SK-N-SH (cell line): ENCODE data around the gene TUBA4A. TPM values are rescaled to one million over a fixed set of nuclear protein-coding genes. Genes with fewer than 3 reads are reported as not detected.

Experiments
- CTCF ChIA-PET: fragments of 300-600, 350-600 bp; formaldehyde crosslinking; extraction: SDS; loops from one replicate; lab custom pipeline; 2021; lab: Yijun Ruan, JAX
- POLR2A ChIA-PET: fragments of 350-600 bp; sonication (Branson Sonifier 250); formaldehyde crosslinking; extraction: SDS; loops from one replicate; lab custom pipeline; 2020; ENCODE audit warnings: antibody characterized with exemption, inconsistent platforms; lab: Yijun Ruan, JAX
- DNase-seq: peaks from one replicate; pipeline ENCODE4 v3.0.0; 2012
- H2AFZ ChIP-seq: fragments of 200-600 bp; sonication (generic); 2 replicates; pipeline ENCODE4 v1.8.1; 2016; ENCODE audit warnings: antibody characterized with exemption, mild to moderate bottlenecking, low read depth
- H3F3A ChIP-seq: fragments of 200-600 bp; sonication (generic); replicated peaks from 2 replicates; pipeline ENCODE3; 2016; ENCODE audit warnings: antibody characterized with exemption, mild to moderate bottlenecking; ENCODE audit not compliant: insufficient read depth
- H3K27ac ChIP-seq, 2 experiments: fragments of 200-500 bp in 1 of 2; fragments of 200-600 bp in 1 of 2; sonication (Bioruptor generic) in 1 of 2; sonication (generic), shearing (Covaris generic) in 1 of 2; 2 replicates each; pipeline versions ENCODE4 v1.5.1 to v1.6.1; 2014 to 2016; ENCODE audit warnings: low read depth in 2 of 2, inconsistent platforms in 1 of 2, low read length in 1 of 2, mild to moderate bottlenecking in 1 of 2, mixed read lengths in 1 of 2
- H3K27me3 ChIP-seq: fragments of 200-600 bp; sonication (generic), shearing (Covaris generic); 2 replicates; pipeline ENCODE4 v1.6.1; 2016; ENCODE audit warnings: mixed run types; ENCODE audit not compliant: insufficient read depth
- H3K36me3 ChIP-seq, 2 experiments: fragments of 200-500 bp in 1 of 2; fragments of 200-600 bp in 1 of 2; sonication (Bioruptor generic) in 1 of 2; sonication (generic) in 1 of 2; replicated peaks in 1 of 2; 2 replicates each; pipeline versions ENCODE3 to v1.5.1; 2014 to 2016; ENCODE audit warnings: low read length in 1 of 2, mild to moderate bottlenecking in 1 of 2; ENCODE audit not compliant: insufficient read depth in 2 of 2, control insufficient read depth in 1 of 2
- H3K4me1 ChIP-seq, 2 experiments: fragments of 200-500 bp in 1 of 2; fragments of 200-600 bp in 1 of 2; sonication (Bioruptor generic) in 1 of 2; sonication (generic), shearing (Covaris generic) in 1 of 2; 2 replicates each; pipeline versions ENCODE4 v1.5.1 to v1.6.1; 2014 to 2016; ENCODE audit warnings: low read depth in 1 of 2, low read length in 1 of 2, mixed run types in 1 of 2; ENCODE audit not compliant: insufficient read depth in 2 of 2, control insufficient read depth in 1 of 2
- H3K4me2 ChIP-seq: fragments of 200-600 bp; sonication (generic), shearing (Covaris generic); 2 replicates; pipeline ENCODE4 v1.6.1; 2017; ENCODE audit warnings: mixed run types
- H3K4me3 ChIP-seq, 2 experiments: fragments of 200-500 bp in 1 of 2; fragments of 200-600 bp in 1 of 2; sonication (Bioruptor generic) in 1 of 2; sonication (generic), shearing (Covaris generic) in 1 of 2; 2 replicates each; pipeline versions ENCODE4 v1.5.1 to v1.8.1; 2014 to 2016; ENCODE audit warnings: low read depth in 2 of 2, inconsistent platforms in 1 of 2, low read length in 1 of 2, mild to moderate bottlenecking in 1 of 2, mixed read lengths in 1 of 2, moderate library complexity in 1 of 2
- H3K79me2 ChIP-seq: fragments of 200-600 bp; sonication (generic); 2 replicates; pipeline ENCODE4 v1.8.1; 2017; ENCODE audit warnings: mild to moderate bottlenecking; ENCODE audit not compliant: insufficient read depth
- H3K9ac ChIP-seq: fragments of 200-600 bp; sonication (generic); 2 replicates; pipeline ENCODE4 v1.6.1; 2017; ENCODE audit warnings: mixed run types
- H3K9me2 ChIP-seq: fragments of 200-600 bp; sonication (generic); 2 replicates; pipeline ENCODE4 v1.6.1; 2017; ENCODE audit warnings: mixed run types
- H3K9me3 ChIP-seq: fragments of 200-600 bp; sonication (generic); 2 replicates; pipeline ENCODE4 v1.6.1; 2017; ENCODE audit warnings: mixed run types, mild to moderate bottlenecking, moderate library complexity
- H4K20me1 ChIP-seq: fragments of 200-600 bp; sonication (generic); 2 replicates; pipeline ENCODE4 v1.6.1; 2017; ENCODE audit warnings: mild to moderate bottlenecking, mixed run types; ENCODE audit not compliant: insufficient read depth
- ELF1 ChIP-seq: IDR thresholded peaks from 2 replicates; pipeline ENCODE4 v1.4.0; 2012
- GABPA ChIP-seq: IDR thresholded peaks from 2 replicates; pipeline ENCODE4 v1.4.0; 2012; ENCODE audit warnings: low read depth, mild to moderate bottlenecking
- GATA2 ChIP-seq: sonication (generic); formaldehyde crosslinking; IDR thresholded peaks from 2 replicates; pipeline ENCODE4 v1.5.0; 2020; ENCODE audit warnings: mild to moderate bottlenecking, missing genetic modification reagents
- NRF1 ChIP-seq: IDR thresholded peaks from 2 replicates; pipeline ENCODE4 v1.6.1; 2012; ENCODE audit warnings: low read depth, mild to moderate bottlenecking, low read length
- POLR2AphosphoS5 ChIP-seq: IDR thresholded peaks from 2 replicates; pipeline ENCODE4 v1.6.1; 2012; ENCODE audit warnings: low read depth, low read length
- RFX5 ChIP-seq: IDR thresholded peaks from 2 replicates; pipeline ENCODE4 v1.6.1; 2012; ENCODE audit warnings: mild to moderate bottlenecking, improper control_type of control experiment, low read length
- RXRA ChIP-seq: IDR thresholded peaks from 2 replicates; pipeline ENCODE4 v1.4.0; 2012; ENCODE audit warnings: low read depth, mild to moderate bottlenecking, borderline replicate concordance
- SIN3A ChIP-seq: IDR thresholded peaks from 2 replicates; pipeline ENCODE4 v1.6.1; 2012; ENCODE audit warnings: low read depth, mild to moderate bottlenecking, low read length, moderate library complexity, borderline replicate concordance
- TEAD4 ChIP-seq: IDR thresholded peaks from 2 replicates; pipeline ENCODE4 v1.4.0; 2012; ENCODE audit warnings: mild to moderate bottlenecking, borderline replicate concordance; ENCODE audit not compliant: insufficient read depth
- YY1 ChIP-seq: IDR thresholded peaks from 2 replicates; pipeline ENCODE4 v1.4.0; 2012; ENCODE audit warnings: low read depth, mild to moderate bottlenecking
- WGBS: methylation state at CpG from one replicate; pipeline ENCODE4 v1.1.6; 2017; ENCODE audit warnings: low lambda C conversion rate; 5-methylcytosine and 5-hydroxymethylcytosine counted together
- polyA plus RNA-seq, 3 experiments: library from polyadenylated mRNA; depleted of rRNA; stranded (reverse); fragments of >200 nt; gene quantifications; 2 replicates each; pipeline ENCODE4 v1.2.3, GENCODE V29; 2012
- TF ChIP-seq, protein P1 (sequence below): IDR thresholded peaks from 2 replicates; pipeline ENCODE4 v1.4.0; 2012; ENCODE audit warnings: low read depth, borderline replicate concordance
- TF ChIP-seq, protein P2 (sequence below): IDR thresholded peaks from 2 replicates; pipeline ENCODE4 v1.4.0; 2012; ENCODE audit warnings: low read depth
- TF ChIP-seq, protein P3 (sequence below): fragments of 200-600 bp; sonication (generic); IDR thresholded peaks from 2 replicates; pipeline ENCODE4 v1.6.1; 2017; ENCODE audit warnings: antibody characterized with exemption, mild to moderate bottlenecking, moderate library complexity
- TF ChIP-seq, protein P4 (sequence below): IDR thresholded peaks from 2 replicates; pipeline ENCODE4 v1.4.0; 2012; ENCODE audit warnings: low read depth, borderline replicate concordance
- TF ChIP-seq, protein P5 (sequence below): fragments of 150-350 bp; IDR thresholded peaks from 2 replicates; pipeline ENCODE4 v1.6.1; 2016; ENCODE audit warnings: mild to moderate bottlenecking, low read depth, low read length
- TF ChIP-seq, protein P6 (sequence below): IDR thresholded peaks from 2 replicates; pipeline ENCODE4; 2012

The TUBA4A gene
- polyA plus RNA-seq, 1 of the 3 experiments (the other 2 are of a cell fraction): 6.2 TPM

DNA sequence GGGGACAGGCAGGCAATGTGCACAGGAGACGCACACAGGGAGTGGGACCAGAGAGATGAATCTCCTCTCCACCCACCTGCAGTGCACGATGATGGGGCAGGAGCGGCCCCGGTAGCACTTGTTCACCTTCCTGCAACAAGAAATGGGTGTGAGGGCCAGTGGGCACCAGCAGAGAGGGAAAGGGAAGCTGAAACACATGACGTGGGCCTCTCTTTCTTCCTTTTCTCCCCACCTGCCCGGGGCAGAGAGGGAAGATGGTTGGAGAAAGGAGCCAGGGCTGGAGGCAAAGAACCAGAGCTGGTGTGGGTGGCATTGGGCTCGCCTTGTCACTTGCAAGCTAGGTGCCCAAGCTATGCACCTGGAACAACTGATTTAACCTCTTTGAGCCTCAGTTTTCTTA lies 37.7 kb upstream of the TUBA4A start:
- ChIA-PET CTCF (interaction anchor here (0.7 to 9.0 kb wide), 7 partner anchors 9 to 132 kb away, joined by 3 to 312 read pairs (median 6); partner anchors contain the start of genes CNPPD1, DNAJB2, NHEJ1 and SLC23A3), POLR2A (interaction anchor here (0.6 to 1.1 kb wide), 2 partner anchors 12 to 52 kb away, joined by 3 to 5 read pairs; partner anchors contain the start of gene DNAJB2)
- TF ChIP-seq YY1 (no peak), NRF1 (no peak), ELF1 (no peak), RFX5 (no peak), RXRA (no peak), POLR2AphosphoS5 (no peak), SIN3A (no peak), GABPA (no peak), GATA2 (CRISPR knock-in tag) (no peak), TEAD4 (no peak)
- TF ChIP-seq, protein P1, sequence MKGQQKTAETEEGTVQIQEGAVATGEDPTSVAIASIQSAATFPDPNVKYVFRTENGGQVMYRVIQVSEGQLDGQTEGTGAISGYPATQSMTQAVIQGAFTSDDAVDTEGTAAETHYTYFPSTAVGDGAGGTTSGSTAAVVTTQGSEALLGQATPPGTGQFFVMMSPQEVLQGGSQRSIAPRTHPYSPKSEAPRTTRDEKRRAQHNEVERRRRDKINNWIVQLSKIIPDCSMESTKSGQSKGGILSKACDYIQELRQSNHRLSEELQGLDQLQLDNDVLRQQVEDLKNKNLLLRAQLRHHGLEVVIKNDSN: no peak
- TF ChIP-seq, protein P2, sequence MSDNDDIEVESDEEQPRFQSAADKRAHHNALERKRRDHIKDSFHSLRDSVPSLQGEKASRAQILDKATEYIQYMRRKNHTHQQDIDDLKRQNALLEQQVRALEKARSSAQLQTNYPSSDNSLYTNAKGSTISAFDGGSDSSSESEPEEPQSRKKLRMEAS: no peak
- TF ChIP-seq, protein P3, sequence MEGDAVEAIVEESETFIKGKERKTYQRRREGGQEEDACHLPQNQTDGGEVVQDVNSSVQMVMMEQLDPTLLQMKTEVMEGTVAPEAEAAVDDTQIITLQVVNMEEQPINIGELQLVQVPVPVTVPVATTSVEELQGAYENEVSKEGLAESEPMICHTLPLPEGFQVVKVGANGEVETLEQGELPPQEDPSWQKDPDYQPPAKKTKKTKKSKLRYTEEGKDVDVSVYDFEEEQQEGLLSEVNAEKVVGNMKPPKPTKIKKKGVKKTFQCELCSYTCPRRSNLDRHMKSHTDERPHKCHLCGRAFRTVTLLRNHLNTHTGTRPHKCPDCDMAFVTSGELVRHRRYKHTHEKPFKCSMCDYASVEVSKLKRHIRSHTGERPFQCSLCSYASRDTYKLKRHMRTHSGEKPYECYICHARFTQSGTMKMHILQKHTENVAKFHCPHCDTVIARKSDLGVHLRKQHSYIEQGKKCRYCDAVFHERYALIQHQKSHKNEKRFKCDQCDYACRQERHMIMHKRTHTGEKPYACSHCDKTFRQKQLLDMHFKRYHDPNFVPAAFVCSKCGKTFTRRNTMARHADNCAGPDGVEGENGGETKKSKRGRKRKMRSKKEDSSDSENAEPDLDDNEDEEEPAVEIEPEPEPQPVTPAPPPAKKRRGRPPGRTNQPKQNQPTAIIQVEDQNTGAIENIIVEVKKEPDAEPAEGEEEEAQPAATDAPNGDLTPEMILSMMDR: no peak
- TF ChIP-seq, protein P4, sequence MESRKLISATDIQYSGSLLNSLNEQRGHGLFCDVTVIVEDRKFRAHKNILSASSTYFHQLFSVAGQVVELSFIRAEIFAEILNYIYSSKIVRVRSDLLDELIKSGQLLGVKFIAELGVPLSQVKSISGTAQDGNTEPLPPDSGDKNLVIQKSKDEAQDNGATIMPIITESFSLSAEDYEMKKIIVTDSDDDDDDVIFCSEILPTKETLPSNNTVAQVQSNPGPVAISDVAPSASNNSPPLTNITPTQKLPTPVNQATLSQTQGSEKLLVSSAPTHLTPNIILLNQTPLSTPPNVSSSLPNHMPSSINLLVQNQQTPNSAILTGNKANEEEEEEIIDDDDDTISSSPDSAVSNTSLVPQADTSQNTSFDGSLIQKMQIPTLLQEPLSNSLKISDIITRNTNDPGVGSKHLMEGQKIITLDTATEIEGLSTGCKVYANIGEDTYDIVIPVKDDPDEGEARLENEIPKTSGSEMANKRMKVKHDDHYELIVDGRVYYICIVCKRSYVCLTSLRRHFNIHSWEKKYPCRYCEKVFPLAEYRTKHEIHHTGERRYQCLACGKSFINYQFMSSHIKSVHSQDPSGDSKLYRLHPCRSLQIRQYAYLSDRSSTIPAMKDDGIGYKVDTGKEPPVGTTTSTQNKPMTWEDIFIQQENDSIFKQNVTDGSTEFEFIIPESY: no peak
- TF ChIP-seq, protein P5, sequence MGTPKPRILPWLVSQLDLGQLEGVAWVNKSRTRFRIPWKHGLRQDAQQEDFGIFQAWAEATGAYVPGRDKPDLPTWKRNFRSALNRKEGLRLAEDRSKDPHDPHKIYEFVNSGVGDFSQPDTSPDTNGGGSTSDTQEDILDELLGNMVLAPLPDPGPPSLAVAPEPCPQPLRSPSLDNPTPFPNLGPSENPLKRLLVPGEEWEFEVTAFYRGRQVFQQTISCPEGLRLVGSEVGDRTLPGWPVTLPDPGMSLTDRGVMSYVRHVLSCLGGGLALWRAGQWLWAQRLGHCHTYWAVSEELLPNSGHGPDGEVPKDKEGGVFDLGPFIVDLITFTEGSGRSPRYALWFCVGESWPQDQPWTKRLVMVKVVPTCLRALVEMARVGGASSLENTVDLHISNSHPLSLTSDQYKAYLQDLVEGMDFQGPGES: no peak
- TF ChIP-seq, protein P6, sequence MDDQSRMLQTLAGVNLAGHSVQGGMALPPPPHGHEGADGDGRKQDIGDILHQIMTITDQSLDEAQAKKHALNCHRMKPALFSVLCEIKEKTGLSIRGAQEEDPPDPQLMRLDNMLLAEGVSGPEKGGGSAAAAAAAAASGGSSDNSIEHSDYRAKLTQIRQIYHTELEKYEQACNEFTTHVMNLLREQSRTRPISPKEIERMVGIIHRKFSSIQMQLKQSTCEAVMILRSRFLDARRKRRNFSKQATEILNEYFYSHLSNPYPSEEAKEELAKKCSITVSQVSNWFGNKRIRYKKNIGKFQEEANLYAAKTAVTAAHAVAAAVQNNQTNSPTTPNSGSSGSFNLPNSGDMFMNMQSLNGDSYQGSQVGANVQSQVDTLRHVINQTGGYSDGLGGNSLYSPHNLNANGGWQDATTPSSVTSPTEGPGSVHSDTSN: no peak

More for the DNA sequence above, 37.7 kb upstream of the TUBA4A start:
- 82% methylated on average over 7 of the region's 7 CpGs for WGBS
- H3K79me2 ChIP-seq: no peaks in the 10 kb centered on the region
- no peak overlapping the region for H2AFZ ChIP-seq
- H3K27ac ChIP-seq: no peak overlapping the region
- peaks cover 8% of the 10 kb centered on the region in 2 experiments; a peak in 1 of 4 replicates for H3K4me1 ChIP-seq
- no peaks in the 10 kb centered on the region for H3K27me3 ChIP-seq
- no peaks in the 10 kb centered on the region for H3K36me3 ChIP-seq
- no peaks in the 10 kb centered on the region for H3K9me2 ChIP-seq
- peaks cover 12% of the 10 kb centered on the region for H3F3A ChIP-seq
- no peak overlapping the region for H3K4me3 ChIP-seq
- no peaks in the 10 kb centered on the region for H3K9me3 ChIP-seq
- no peak overlapping the region for H3K4me2 ChIP-seq
- DNase-seq: no peak
- no peaks in the 10 kb centered on the region for H4K20me1 ChIP-seq
- H3K9ac ChIP-seq: no peak overlapping the region
